Astrocyte of the hippocampus (primary cell): ENCODE results near the gene WFIKKN2.
"Not testable (repeated sequence)": the region's sequence is repeated elsewhere in the genome, so short reads cannot be mapped to it uniquely, and the experiment has no call there.

ENCODE experiments used
- DNase-seq: peaks from one replicate; pipeline ENCODE4 v3.0.0; 2011; ENCODE audit warnings: low read depth, low spot score

WFIKKN2 gene

DNA sequence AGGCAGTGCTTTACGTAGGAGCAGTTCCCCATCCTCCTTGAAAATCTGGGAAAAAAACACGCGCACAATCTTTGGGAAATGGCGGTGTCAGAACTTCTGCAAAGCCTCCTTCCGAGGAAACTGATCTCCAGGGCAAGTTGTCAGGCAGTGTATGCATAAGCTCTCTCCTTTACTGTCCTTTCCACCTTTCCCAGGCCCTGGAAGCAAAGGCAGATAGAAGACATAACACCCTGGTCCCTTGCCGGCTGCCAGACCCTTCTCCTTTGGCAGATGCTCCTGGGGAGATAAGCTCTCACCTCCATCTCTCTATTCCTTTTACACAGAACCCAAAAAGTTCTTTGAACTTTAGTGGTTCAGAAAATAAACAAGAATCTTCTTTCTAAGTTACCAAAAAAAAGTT, 18.4 kb downstream of the WFIKKN2 start:
- DNase-seq: no peak

DNA sequence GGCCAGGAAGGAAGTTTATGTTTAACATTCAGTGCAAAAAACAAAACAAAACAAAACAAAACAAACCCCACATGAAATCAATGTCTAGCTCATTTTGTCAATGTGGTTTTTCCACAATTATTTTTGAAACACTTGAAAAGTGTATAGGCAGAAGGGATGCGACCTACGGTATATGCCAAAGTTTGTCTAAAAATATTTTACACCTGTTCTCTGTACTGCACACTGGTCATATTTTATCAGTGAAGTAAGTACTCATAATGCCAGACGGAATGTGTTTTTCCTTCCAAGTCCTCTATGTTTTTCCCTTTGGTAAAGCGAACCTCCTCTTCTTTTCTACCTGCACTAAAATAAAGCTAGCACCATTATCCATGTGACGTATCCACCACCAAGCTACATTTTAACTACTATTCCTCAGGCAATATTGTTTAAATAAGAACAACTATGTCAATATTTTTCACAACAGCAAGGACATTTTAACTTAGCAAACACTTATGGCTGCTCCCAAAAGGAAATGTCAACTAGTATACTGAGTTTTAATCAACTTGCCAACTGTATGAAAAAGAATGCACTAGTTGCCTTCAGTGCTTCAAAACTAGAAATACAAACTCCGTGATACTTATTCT, 20.4 kb downstream of the WFIKKN2 start:
- no peak for DNase-seq

DNA sequence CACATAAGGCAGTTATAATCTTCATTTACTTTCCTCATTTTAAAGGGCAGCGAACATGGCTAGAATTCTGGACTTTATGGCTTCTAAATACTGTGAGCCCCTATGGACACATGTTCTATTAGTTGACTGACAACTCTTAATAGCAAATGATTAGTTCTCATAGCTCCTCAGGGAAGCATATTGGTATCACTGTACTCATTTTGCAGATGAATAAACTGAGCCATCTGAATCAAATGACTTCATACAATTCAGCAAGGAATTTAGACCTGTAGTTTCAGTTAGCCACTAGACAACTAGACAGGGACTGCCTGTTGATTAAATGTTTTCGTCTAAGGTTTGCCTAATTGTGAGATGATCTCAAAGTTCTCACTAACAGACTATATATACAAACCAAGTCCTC, 21.0 kb downstream of the WFIKKN2 start:
- no peak for DNase-seq

DNA sequence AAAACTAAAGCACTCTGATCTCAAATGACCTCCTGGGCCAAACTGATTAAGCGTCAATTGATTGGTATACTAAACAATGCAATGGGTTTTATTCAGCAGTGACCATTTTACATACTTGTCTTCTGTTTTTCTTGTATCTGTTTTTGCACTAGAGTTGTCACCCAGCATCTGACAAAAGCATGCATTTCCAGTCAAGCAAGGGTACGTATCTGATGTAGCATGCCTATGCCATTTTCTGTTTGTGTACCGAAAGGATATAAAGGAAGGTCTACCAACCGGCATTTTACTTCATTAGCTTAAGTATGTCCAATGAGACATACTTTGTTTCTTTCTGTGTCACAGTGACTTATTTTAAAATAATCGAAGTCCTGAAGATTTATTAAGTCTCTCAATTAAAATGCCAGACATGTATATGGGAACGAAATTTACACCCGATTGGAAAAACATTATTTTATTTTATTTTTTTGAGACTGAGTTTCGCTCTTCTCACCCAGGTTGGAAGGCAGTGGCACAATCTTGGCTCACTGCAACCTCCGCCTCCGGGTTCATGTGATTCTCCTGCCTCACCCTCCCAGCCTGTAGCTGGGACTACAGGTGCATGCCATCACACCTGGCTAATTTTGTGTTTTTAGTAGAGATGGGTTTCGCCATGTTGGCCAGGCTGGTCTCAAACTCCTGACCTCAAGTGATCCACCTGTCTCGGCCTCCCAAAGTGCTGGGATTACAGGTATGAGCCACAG, 23.3 kb downstream of the WFIKKN2 start:
- DNase-seq: no peak

DNA sequence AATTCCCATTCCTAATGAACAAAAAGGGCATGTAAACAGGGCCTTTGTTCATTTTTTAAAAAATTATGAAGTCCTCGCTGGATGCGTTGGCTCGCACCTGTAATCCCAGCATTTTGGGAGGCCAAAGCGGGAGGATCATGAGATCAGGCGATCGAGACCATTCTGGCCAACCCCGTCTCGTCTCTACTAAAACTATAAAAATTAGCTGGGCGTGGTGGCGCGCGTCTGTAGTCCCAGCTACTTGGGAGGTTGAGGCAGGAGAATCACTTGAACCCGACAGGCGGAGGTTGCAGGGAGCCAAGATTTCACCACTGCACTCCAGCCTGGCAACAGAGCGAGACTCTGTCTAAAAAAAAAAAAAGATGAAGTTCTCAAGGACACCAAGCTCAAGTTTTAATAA, 24.3 kb downstream of the WFIKKN2 start:
- not testable (repeated sequence) for DNase-seq

DNA sequence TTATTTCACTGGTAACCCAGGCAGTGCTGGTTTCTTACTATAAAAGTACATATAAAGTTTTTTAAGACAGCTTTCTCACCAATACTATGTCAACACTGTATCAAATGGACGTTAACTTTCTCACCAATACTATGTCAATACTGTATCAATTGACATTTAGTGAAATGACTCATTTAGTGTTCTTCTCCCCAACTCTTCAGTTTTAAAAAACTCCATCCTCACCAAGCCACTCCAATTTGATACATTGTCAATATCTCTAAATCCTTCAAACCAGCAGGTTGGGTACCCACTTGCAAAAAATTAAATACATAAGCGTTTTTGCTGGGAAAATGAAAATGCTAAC, 25.9 kb downstream of the WFIKKN2 start:
- no peak for DNase-seq

DNA sequence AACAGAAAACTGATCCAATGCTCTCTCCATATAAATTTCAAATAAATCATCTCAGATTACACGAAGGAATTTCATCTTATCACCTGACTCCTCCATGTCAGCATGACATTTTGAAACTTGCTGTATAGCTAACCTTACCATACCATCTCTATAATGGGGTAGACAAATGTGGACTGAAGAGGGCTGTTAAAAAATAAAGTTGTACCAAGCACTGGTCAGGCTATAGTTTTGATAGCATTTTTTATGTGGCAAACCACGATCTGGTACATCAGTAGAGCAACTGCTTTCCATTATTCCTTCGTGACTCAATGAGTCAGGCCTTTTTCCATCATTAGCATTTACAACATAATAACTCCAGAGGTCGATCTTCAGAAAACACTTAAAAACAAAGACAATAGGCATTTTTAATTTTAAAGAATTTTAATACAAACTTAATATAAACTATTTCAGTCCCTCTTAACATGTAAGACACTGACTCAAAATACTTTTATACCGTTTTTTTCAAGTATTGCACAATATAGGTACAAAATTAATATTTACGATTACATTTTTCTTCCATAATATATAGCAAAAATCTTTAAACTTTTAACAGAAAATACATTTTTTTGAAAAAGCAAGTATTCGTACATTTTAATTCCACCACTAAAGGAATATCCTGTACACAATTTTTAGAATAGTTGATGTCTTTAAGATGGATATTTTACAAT, 26.6 kb downstream of the WFIKKN2 start:
- peak; percentile 35 for DNase-seq

DNA sequence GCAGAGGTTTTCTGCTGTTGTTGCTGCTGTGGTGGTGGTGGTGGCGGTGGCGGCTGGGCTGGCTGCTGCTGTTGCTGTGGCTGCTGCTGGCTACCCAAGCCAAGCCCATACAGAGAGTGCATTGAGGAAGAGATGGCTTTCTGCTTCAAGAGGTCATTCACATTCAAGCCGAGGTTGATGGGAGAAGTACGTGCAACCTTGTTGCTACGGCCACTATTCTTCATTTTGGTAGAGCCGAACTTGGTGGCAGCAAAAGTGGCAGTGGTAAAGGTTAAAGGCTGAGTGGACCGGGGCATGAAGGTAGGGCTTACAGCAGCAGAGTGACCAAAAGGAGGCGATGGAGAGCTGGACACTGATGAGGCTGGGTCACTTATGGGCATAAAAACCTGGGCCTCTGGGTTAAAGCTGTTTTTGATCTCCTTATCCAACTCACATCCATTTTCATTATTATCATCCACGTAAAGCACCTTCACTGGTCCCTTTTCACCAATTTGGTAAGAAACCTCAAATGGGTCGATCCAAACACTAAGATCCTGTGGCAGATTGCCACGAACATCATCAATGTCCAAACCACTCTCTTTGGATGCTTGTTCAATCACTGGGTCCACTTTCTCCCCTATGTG, 27.9 kb downstream of the WFIKKN2 start:
- peak; percentile 52 for DNase-seq

DNA sequence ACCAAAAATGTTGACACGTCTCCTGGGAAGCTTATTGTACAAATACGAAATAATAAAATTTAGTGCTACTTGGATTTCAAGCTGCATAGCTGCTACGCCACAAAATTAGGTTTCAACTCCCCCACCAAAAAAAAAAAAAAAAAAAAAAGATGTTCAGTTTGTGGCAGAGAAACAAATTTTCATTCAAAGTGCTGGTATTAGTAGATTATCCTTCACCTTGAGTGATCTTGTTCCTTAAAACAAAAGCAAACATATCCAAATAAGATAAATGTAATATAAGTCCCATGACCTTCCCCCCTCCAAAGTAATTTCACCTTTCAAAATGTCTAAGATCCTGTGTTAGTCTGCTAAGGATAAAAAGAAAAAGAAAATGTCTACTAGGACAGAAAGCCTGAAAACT, 28.5 kb downstream of the WFIKKN2 start:
- no peak for DNase-seq

DNA sequence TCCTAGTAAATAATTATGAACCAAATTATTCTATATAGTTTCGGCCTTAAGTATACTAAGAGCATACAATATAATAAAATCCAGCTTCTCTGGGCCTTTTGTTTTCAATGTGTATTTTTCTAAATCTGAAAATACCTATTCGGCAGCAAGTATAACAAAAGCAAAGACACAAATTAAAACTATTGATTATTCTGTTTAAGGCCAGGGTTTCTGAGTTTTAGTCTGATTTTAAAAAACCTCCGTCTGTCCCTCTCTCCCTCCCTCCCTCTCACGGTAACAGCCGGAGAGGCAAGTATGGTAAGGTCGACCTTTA, 29.3 kb downstream of the WFIKKN2 start:
- DNase-seq: no peak

DNA sequence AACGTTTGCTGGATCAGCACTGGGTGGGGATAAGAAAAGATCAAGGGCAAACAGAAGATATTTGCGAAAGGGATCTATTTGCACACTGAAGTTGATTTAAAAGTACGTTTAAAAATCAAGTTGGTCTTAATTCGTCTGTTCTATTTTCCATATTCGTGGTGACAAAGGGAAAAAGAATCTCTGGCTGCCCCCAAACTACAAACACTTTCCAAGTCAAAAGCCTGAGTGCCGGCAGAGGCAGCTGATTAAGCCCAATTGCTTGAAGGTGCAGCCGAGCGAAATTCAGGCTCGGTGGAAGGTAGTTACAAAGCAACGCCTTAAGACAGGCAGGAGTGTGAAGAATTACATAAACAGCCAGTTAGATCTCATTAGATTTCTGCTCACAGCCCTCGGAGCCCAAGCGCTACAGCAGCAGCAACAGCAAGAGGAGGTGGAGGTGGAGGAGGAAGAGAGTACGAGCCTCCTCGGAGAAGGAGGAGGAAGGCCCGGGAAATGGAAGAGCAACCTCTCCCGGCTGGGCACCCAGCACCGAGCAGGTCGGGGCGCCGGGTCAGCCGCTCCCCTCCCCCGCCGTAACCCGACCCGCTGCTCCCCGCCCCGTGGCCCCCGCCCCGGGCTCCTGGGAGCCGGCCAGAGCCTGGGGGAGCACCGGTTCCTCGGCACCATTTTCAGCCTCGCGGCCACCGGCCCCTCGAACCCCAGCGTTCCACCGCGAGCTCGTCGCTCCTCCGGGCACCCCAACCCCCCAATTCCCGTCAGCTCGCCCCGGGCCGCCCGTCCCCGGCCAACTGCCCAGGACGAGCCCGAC, 29.9 kb downstream of the WFIKKN2 start:
- peak; percentile 68 for DNase-seq

DNA sequence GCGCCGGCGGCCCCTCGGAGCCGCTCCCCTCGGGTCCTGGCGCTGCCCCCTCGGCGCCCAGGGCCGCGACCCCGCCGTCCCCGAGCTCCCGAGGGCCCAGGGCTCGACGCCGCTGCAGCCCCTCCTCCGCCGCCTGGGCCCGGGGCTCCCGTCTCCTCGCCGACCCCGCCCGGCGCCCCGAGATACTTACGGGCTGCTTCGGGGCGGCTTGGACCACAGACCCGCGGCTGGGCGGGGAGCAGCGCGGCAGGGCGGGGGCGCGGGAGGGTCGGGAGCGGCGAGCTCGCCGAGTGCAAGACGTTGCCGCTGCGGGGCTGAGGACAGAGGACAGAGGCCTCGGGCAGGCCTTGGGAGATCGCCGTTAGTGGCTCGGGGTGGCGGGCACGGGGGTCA, 30.5 kb downstream of the WFIKKN2 start:
- DNase-seq: no peak

DNA sequence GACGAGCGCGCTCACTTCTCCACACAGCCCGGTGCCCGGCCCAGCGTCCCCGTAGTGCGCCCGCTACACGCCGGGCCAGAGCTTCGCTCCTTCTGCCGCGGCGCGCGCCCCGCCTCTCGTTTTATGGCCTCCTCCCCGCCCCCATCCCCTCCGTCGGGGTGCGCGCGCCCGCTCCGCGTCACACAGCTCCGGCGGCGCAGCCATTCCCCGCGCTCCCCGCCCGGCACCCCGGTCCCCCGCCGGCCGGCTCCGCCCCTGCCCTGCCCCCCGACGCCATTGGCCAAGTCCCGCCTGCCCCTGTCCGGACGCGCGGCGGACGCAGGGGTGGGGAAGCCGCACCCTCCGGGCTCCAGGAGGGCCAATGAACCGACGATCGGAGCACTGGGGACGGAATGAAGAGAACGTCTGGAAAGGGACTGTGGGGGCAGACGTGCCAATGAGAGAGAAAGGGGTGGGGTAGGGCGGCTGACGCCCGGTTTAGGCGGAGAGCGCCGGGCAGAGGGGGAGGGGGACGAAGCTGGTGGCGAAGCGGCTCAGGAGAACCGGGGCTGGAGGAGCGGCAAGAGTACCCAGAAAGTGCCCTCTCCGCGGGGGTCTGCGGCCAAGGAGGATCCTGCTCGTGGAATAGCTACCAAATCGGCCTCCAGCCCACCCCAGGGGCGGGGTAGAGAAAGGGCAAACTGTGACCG, 31.0 kb downstream of the WFIKKN2 start, which contains the start of gene TOB1:
Gene TOB1, minus strand, starts transcription at position 94 of the 689 bp plus-strand sequence. CDS start 2,337 bp downstream, outside the sequence.
- DNase-seq: peak; percentile 99

DNA sequence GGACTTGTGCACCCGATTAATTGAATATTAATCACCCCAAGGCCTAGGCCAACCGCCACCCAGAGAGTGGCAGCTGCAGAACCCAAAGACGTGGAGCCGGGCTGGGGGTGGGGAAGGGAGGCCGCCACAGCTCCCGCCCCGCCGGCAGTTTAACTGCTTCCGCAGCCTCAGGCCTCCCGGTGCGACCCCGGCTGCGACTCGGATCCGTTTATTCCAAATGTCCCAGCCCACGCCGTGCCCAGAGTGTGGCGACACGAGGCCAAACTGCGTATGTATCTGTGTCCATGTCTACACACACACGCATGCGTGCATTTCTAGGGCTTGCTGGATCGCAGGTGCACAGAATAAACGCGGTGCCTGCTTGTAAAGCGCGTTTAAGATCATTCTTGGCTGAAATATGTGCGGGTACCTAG, 31.6 kb downstream of the WFIKKN2 start:
- no peak for DNase-seq

DNA sequence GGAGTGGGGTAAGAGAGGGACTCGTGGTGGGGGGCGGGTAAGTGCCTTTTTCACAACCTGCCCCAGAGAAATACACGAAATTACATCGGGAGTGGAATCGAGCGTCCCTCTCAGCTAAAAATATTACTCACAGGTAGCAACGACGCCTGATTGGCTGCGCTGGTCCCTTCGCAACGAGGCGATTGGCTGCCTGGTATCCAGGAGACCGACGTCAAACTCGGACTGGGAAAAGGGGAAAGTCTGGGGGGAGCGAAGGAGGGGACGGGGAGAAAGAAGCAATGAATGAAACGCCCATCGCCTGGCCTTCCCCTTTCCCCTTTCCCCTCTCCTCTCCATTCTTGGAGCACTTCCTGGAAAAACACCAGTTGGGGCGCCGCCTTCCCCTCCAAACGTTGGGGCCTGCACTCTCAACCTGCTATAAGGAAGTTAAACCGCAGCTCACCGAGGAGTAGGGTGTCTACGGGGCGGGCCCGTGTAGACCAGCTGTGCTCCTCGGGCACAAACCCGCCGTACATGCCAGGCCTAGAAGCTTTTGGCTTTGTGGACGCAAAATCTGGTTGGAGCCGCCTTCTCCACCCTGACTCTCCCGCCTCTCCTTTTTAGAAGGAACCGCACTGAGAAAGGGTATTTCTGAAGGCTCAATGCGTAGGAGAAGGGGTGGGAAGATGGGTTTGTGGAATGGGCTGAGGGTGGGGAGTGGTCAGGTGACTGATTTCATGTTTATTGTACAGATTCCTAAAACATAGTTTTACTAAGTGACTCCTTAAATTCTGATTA, 32.2 kb downstream of the WFIKKN2 start:
- peak; percentile 97 for DNase-seq

DNA sequence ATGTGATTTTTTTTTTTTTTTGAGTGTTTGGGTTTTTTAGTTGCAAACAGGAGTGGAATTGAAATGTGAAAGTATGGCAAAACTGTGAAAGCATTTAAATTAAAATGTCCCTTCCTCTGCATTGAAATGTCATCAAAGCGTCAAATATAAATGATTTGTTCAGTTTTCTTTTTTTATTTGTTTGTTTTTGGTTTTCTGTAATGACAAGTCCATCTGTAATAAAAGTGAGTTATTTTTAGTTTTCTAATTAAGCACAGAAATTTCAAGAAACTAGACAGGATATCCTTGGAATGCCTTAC, 32.7 kb downstream of the WFIKKN2 start:
- no peak for DNase-seq

DNA sequence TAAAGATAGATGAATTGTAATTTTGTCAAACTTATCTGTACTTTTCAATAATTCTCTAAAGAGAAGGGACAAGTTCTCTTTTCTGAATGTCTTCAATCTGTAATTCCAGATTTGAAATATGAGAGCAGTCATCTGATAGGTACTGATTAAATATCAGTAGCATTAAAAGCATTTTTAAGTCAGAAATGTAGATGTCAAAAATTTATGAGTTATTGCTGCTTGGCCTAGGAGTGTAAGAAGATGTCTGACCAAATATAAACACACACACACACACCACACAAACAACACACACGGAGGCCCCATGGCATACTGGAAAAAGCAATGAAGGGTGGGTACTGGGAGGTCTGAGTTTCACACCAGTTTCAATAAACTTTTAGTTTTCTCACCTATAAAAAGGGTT, 33.2 kb downstream of the WFIKKN2 start:
- no peak for DNase-seq

DNA sequence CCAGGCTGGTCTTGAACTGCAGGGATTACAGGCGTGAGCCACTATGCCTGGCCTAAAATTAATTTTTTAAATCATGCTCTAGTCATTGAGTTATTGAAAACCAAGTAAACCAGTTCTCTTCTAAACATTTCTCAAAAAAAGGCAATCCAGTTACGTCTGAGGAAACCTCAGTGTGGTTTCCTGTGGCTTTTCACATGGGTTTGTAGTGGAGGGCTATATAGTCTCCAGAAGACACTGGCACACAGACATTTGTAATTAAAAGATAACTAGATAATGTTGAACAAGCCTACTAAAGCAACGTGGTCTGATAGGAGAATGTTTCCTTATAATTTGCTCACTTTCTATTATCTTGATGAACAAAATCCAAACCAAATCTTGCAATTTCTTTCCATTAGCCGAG, 36.0 kb downstream of the WFIKKN2 start:
- no peak for DNase-seq

DNA sequence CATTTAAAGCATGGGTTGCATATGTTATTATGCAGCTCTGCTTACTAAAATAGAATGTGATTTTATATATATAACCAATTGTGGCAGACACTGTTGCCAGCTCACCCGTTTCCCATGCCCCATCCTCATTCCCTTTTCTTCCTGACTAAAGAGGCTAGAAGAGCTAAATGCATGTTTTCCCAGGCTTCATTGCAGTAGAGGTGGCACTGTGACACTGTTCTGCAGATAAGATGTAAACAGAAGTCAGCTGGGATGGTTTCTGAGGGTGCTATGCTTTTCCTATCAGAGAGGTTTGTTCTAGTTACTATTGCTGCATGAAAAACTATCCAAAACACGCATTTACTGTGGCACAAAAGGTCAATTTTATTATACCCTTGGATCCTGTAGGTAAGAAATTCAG, 36.5 kb downstream of the WFIKKN2 start:
- DNase-seq: no peak

DNA sequence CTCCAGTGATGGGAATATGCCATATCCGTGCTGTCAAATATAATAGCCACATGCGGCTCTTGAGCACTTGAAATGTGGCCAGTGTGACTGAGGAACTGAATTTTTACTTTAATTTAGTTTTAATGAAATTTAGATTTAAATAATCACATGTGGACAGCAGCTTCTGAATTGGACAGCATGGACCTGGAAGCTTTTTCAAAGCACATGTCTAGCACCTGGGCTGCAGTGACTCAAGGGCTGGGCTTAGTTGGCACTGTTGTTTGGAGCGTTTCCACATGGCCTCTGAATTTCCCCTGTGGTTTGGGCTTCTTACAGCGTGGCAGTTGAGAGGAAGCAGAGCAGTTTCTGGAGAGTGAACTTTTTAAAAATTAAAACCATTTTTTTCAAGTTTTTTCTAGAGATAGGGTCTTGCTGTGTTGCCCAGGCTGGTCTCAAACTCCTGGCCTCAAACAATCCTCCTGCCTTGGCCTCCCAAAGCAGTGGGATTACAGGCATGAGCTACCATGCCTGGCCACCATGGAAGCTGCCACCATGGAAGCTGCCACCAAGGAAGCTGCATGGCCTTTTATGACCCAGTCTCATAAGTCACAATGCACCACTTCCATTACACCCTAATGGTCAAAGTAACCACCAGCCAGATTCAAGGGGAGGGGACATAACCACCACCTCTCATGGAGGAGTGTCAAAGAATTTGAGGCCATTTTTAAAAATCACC, 37.5 kb downstream of the WFIKKN2 start:
- DNase-seq: peak; percentile 51
